Activated CD8-positive, alpha-beta memory T cell treated with anti-CD3 and anti-CD28 coated beads, Interleukin-2, amount 50 U/mL, for 4 hours (primary cell): ENCODE results near the gene TFDP1.

Experiments
- DNase-seq: peaks from one replicate; pipeline ENCODE4 v3.0.0-alpha.2; 2020

Gene TFDP1

GRCh38 chr13:113636266-113636963, 51.9 kb downstream of the TFDP1 start:
- no peak for DNase-seq

- DNase-seq, result no peak
Observed at GRCh38 chr13:113637262-113638160, 53.0 kb downstream of the TFDP1 start.

- DNase-seq, result no peak
Observed at GRCh38 chr13:113638173-113638746, 53.7 kb downstream of the TFDP1 start.

GRCh38 chr13:113638806-113639205, 54.3 kb downstream of the TFDP1 start:
- no peak for DNase-seq

GRCh38 chr13:113639616-113640262, 55.2 kb downstream of the TFDP1 start:
- DNase-seq, result peak; percentile 9

- DNase-seq, result no peak
Observed at GRCh38 chr13:113641426-113641825, 56.9 kb downstream of the TFDP1 start.

GRCh38 chr13:113642563-113642962, 58.0 kb downstream of the TFDP1 start:
- DNase-seq, result no peak

- DNase-seq, result no peak
Observed at GRCh38 chr13:113643593-113643992, 59.0 kb downstream of the TFDP1 start.

- no peak for DNase-seq
Observed at GRCh38 chr13:113644800-113645199, 60.2 kb downstream of the TFDP1 start.

- DNase-seq, result no peak
Observed at GRCh38 chr13:113645329-113645728, 60.8 kb downstream of the TFDP1 start.

- DNase-seq, result no peak
Observed at GRCh38 chr13:113646376-113646775, 61.8 kb downstream of the TFDP1 start.

GRCh38 chr13:113646921-113647340, 62.4 kb downstream of the TFDP1 start:
- DNase-seq, result no peak

GRCh38 chr13:113647351-113648215, 63.0 kb downstream of the TFDP1 start:
- no peak for DNase-seq

- DNase-seq, result no peak
Observed at GRCh38 chr13:113648216-113648610, 63.7 kb downstream of the TFDP1 start.

- DNase-seq, result no peak
Observed at GRCh38 chr13:113649212-113649611, 64.7 kb downstream of the TFDP1 start.

- no peak for DNase-seq
Observed at GRCh38 chr13:113650275-113650674, 65.7 kb downstream of the TFDP1 start.

GRCh38 chr13:113650731-113651148, 66.2 kb downstream of the TFDP1 start:
- DNase-seq, result no peak

- no peak for DNase-seq
Observed at GRCh38 chr13:113651511-113652403, 67.2 kb downstream of the TFDP1 start.

- DNase-seq, result no peak
Observed at GRCh38 chr13:113652404-113653263, 68.1 kb downstream of the TFDP1 start.
